K562 (cell line): ENCODE results near the gene PIP4K2C. TPM values are rescaled to one million over a fixed set of nuclear protein-coding genes. Genes with fewer than 3 reads are reported as not detected.

Experiments used
- ARNT ChIP-seq, 2 experiments: fragments of 450-650 bp; IDR thresholded peaks; 2 replicates each; pipeline ENCODE4 v1.6.1; 2016; ENCODE audit warnings: mild to moderate bottlenecking in 1 of 2
- BRF1 ChIP-seq: IDR thresholded peaks from 3 replicates; pipeline ENCODE4 v1.6.1; 2011; ENCODE audit warnings: borderline replicate concordance, mild to moderate bottlenecking; ENCODE audit not compliant: insufficient read length; ENCODE audit errors: extremely low read depth
- DIDO1 ChIP-seq: fragments of 450-650 bp; IDR thresholded peaks from 2 replicates; pipeline ENCODE4 v1.6.1; 2016; ENCODE audit warnings: low read depth, missing biosample characterization, missing genetic modification characterization
- EGR1 ChIP-seq: fragments of 450-650 bp; conservative IDR thresholded peaks from 2 replicates; pipeline ENCODE4 v1.6.1; 2017; ENCODE audit warnings: mild to moderate bottlenecking
- ETV6 ChIP-seq, 3 experiments: fragments of 150-350 bp in 1 of 3; sonication (generic) in 1 of 3; formaldehyde crosslinking in 1 of 3; IDR thresholded peaks; 2 replicates each; pipeline versions ENCODE4 v1.6.1 to v1.8.0; 2014 to 2022; ENCODE audit warnings: borderline replicate concordance in 2 of 3, low read depth in 2 of 3, antibody characterized with exemption in 1 of 3, low read length in 1 of 3, mild to moderate bottlenecking in 1 of 3, missing genetic modification reagents in 1 of 3
- HMG20B ChIP-seq: fragments of 250-450 bp; sonication (Bioruptor Pico); IDR thresholded peaks from 2 replicates; pipeline ENCODE4 v1.5.0; 2021; ENCODE audit warnings: mild to moderate bottlenecking
- HNRNPH1 ChIP-seq: fragments of 200-400 bp; formaldehyde crosslinking; optimal IDR thresholded peaks from 2 replicates; pipeline ENCODE3; 2017; ENCODE audit warnings: low read depth, mild to moderate bottlenecking, low read length, moderate library complexity
- MAFF ChIP-seq: IDR thresholded peaks from 2 replicates; pipeline ENCODE4 v1.6.1; 2012; ENCODE audit warnings: low read length, improper control_type of control experiment
- NCOA6 ChIP-seq: fragments of 450-650 bp; IDR thresholded peaks from 2 replicates; pipeline ENCODE4 v1.6.1; 2017; ENCODE audit warnings: mild to moderate bottlenecking
- SNIP1 ChIP-seq: fragments of 450-650 bp; IDR thresholded peaks from 2 replicates; pipeline ENCODE4 v1.7.1; 2017; ENCODE audit warnings: low read depth, mild to moderate bottlenecking
- SRSF3 ChIP-seq: fragments of 200-400 bp; formaldehyde crosslinking; IDR thresholded peaks from 2 replicates; pipeline ENCODE4 v1.6.1; 2016; ENCODE audit warnings: mild to moderate bottlenecking, low read length, moderate library complexity; ENCODE audit not compliant: insufficient read depth
- ZNF551 ChIP-seq: fragments of 250-450 bp; sonication (Bioruptor Pico); IDR thresholded peaks from 2 replicates; pipeline ENCODE4 v1.5.0; 2021; ENCODE audit warnings: mild to moderate bottlenecking, moderate library complexity
- ZNF778 ChIP-seq: fragments of 450-650 bp; formaldehyde crosslinking; IDR thresholded peaks from 2 replicates; pipeline ENCODE4 v1.4.0; 2020; ENCODE audit warnings: mild to moderate bottlenecking, moderate library complexity
- ZZZ3 ChIP-seq: fragments of 450-650 bp; IDR thresholded peaks from 2 replicates; pipeline ENCODE4 v1.6.1; 2016; ENCODE audit warnings: antibody characterized with exemption, mild to moderate bottlenecking, moderate library complexity
- polyA plus RNA-seq, 8 experiments: library from polyadenylated mRNA; depleted of rRNA in 4 of 8; stranded (reverse) in 5 of 8; unstranded in 3 of 8; fragments of >200 nt; fragmentation: Nextera tagmentation in 2 of 8; fragmentation: Illumina TruSeq in 1 of 8; extraction: Ambion mirVana in 2 of 8; extraction: Trizol in 1 of 8; gene quantifications; 2 replicates each; pipeline versions ENCODE4 v1.2.1 to v1.2.3, GENCODE V29; 2011 to 2014; ENCODE audit warnings: inconsistent platforms in 1 of 8, missing spikeins in 1 of 8
- total RNA-seq, 7 experiments: library from RNA; depleted of rRNA in 6 of 7; stranded (reverse); fragments of >200 nt in 6 of 7; fragmentation: Illumina TruSeq in 2 of 7; extraction: Trizol in 2 of 7; gene quantifications; 2 replicates each; pipeline versions ENCODE4 v1.2.1 to v1.2.3, GENCODE V29; 2011 to 2021; ENCODE audit warnings: low replicate concordance in 1 of 7
- TF ChIP-seq, protein P1 (sequence below): fragments of 250-450 bp; sonication (Bioruptor Pico); IDR thresholded peaks from 2 replicates; pipeline ENCODE4 v1.8.0; 2021; ENCODE audit warnings: moderate library complexity, mild to moderate bottlenecking, inconsistent platforms
- TF ChIP-seq, protein P2 (sequence below): fragments of 200-600 bp; sonication (generic); IDR thresholded peaks from one replicate; pipeline ENCODE4 v1.6.1; 2012; ENCODE audit warnings: mild to moderate bottlenecking, low read depth, low read length, inconsistent platforms

The PIP4K2C gene
- total and polyA plus RNA-seq, 9 of the 15 experiments (the other 6 are each of a cell fraction or from before 2014, with no cell fraction given) = 9.0 to 41.4 (median 18.3) TPM

DNA sequence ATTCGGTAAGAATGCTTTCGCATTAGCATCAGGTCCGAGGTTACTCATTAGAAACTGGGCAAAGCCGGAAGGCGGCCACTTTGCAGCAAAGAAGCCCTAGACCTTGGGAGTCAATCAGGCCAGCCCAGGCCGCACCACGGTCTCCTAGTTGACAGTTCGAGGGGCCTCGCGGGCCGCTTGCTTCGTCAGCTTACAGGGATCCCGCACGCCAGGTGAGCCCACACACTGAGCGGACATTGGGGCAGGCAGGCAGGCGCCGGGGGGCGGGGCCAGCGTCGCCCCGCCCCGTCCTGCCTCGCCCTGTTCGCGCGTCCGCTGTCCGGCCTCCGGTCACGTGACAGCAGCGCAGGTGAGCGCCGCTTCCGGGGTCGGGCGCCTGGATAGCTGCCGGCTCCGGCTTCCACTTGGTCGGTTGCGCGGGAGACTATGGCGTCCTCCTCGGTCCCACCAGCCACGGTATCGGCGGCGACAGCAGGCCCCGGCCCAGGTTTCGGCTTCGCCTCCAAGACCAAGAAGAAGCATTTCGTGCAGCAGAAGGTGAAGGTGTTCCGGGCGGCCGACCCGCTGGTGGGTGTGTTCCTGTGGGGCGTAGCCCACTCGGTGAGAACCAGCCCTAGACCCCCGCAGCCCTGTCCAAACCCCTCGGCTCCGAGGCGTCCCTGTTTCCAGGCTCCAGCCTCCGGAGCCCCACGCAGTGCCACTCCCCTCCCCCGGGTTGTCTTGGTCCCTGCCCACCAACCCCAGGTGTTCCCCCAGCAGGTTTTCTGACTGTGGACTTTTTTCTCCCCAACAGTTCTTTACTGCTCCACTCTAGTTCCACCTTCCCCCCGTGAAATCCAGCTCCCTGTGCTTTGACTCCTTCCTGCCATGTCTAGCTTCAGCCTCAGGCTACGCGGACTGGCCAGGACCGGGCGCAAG, at the start of gene PIP4K2C (continued):
- TF ChIP-seq HMG20B (no peak), ARNT (IDR thresholded peaks at IDR 0.05) (no peak; a peak in 1 of 4 replicates), DIDO1 (tag) (no peak), ZNF551 (CRISPR knock-in tag) (no peak), SRSF3 (no peak), MAFF (no peak), HNRNPH1 (no peak), SNIP1 (no peak), ETV6 (IDR thresholded peaks at IDR 0.05; ENCODE audit: borderline replicate concordance in 1 of 2, low read depth in 2 of 2, low read length in 1 of 2) (no peak), ETV6 (CRISPR knock-in tag; IDR thresholded peaks at IDR 0.05; ENCODE audit: borderline replicate concordance) (no peak), ZZZ3 (no peak), EGR1 (peak; percentile 46), NCOA6 (no peak), BRF1 (no peak), ZNF778 (CRISPR knock-in tag) (no peak)
- TF ChIP-seq, protein P1, sequence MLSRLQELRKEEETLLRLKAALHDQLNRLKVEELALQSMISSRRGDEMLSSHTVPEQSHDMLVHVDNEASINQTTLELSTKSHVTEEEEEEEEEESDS (CRISPR knock-in tag) = no peak
- TF ChIP-seq, protein P2, sequence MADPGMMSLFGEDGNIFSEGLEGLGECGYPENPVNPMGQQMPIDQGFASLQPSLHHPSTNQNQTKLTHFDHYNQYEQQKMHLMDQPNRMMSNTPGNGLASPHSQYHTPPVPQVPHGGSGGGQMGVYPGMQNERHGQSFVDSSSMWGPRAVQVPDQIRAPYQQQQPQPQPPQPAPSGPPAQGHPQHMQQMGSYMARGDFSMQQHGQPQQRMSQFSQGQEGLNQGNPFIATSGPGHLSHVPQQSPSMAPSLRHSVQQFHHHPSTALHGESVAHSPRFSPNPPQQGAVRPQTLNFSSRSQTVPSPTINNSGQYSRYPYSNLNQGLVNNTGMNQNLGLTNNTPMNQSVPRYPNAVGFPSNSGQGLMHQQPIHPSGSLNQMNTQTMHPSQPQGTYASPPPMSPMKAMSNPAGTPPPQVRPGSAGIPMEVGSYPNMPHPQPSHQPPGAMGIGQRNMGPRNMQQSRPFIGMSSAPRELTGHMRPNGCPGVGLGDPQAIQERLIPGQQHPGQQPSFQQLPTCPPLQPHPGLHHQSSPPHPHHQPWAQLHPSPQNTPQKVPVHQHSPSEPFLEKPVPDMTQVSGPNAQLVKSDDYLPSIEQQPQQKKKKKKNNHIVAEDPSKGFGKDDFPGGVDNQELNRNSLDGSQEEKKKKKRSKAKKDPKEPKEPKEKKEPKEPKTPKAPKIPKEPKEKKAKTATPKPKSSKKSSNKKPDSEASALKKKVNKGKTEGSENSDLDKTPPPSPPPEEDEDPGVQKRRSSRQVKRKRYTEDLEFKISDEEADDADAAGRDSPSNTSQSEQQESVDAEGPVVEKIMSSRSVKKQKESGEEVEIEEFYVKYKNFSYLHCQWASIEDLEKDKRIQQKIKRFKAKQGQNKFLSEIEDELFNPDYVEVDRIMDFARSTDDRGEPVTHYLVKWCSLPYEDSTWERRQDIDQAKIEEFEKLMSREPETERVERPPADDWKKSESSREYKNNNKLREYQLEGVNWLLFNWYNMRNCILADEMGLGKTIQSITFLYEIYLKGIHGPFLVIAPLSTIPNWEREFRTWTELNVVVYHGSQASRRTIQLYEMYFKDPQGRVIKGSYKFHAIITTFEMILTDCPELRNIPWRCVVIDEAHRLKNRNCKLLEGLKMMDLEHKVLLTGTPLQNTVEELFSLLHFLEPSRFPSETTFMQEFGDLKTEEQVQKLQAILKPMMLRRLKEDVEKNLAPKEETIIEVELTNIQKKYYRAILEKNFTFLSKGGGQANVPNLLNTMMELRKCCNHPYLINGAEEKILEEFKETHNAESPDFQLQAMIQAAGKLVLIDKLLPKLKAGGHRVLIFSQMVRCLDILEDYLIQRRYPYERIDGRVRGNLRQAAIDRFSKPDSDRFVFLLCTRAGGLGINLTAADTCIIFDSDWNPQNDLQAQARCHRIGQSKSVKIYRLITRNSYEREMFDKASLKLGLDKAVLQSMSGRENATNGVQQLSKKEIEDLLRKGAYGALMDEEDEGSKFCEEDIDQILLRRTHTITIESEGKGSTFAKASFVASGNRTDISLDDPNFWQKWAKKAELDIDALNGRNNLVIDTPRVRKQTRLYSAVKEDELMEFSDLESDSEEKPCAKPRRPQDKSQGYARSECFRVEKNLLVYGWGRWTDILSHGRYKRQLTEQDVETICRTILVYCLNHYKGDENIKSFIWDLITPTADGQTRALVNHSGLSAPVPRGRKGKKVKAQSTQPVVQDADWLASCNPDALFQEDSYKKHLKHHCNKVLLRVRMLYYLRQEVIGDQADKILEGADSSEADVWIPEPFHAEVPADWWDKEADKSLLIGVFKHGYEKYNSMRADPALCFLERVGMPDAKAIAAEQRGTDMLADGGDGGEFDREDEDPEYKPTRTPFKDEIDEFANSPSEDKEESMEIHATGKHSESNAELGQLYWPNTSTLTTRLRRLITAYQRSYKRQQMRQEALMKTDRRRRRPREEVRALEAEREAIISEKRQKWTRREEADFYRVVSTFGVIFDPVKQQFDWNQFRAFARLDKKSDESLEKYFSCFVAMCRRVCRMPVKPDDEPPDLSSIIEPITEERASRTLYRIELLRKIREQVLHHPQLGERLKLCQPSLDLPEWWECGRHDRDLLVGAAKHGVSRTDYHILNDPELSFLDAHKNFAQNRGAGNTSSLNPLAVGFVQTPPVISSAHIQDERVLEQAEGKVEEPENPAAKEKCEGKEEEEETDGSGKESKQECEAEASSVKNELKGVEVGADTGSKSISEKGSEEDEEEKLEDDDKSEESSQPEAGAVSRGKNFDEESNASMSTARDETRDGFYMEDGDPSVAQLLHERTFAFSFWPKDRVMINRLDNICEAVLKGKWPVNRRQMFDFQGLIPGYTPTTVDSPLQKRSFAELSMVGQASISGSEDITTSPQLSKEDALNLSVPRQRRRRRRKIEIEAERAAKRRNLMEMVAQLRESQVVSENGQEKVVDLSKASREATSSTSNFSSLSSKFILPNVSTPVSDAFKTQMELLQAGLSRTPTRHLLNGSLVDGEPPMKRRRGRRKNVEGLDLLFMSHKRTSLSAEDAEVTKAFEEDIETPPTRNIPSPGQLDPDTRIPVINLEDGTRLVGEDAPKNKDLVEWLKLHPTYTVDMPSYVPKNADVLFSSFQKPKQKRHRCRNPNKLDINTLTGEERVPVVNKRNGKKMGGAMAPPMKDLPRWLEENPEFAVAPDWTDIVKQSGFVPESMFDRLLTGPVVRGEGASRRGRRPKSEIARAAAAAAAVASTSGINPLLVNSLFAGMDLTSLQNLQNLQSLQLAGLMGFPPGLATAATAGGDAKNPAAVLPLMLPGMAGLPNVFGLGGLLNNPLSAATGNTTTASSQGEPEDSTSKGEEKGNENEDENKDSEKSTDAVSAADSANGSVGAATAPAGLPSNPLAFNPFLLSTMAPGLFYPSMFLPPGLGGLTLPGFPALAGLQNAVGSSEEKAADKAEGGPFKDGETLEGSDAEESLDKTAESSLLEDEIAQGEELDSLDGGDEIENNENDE = no peak
